T47D (cell line): ENCODE measurements around the gene CRACR2A.

Experiments used
- DNase-seq, 2 experiments: peaks; one replicate each; pipeline versions ENCODE4 v3.0.0 to v3.0.0-alpha.2; 2011 to 2012; ENCODE audit warnings: low read depth in 1 of 2, low spot score in 1 of 2
- JUND ChIP-seq: IDR thresholded peaks from 2 replicates; pipeline ENCODE4 v1.6.1; 2012; ENCODE audit warnings: low read depth
- in situ Hi-C: cut with HindIII; loops from 2 replicates; pipeline ENCODE4 v1.10.0; 2016; ENCODE audit warnings: low sequenced_read_pairs, low pct_unique_long_range_greater_than_20kb

CRACR2A gene

GRCh38 chr12:3662521-3662921 is 90.4 kb downstream of the CRACR2A start:
- in situ Hi-C loops, result no loop called here
- no peak for DNase-seq
- TF ChIP-seq JUND, result no peak

DNA sequence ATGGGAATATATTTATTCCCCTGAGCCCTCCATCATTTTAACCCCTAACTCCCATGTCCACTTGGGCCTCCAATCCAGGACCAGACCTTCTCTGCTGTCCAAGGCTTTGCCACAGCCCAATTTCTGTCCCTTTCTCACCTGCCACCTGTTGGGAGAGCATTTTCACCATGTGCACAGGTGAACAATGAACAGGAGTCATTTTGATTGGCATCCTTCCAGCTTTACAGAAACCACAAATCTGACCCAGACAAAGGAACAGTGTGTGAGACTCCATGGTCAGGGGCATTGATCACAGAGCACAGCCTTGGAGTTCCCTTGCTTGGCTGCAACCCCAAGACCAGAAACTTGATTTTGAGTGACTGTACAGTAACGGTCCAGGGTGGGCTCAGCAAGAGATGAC is 91.9 kb downstream of the CRACR2A start:
- in situ Hi-C loops, result no loop called here
- no peak for TF ChIP-seq JUND
- DNase-seq, result no peak

DNA sequence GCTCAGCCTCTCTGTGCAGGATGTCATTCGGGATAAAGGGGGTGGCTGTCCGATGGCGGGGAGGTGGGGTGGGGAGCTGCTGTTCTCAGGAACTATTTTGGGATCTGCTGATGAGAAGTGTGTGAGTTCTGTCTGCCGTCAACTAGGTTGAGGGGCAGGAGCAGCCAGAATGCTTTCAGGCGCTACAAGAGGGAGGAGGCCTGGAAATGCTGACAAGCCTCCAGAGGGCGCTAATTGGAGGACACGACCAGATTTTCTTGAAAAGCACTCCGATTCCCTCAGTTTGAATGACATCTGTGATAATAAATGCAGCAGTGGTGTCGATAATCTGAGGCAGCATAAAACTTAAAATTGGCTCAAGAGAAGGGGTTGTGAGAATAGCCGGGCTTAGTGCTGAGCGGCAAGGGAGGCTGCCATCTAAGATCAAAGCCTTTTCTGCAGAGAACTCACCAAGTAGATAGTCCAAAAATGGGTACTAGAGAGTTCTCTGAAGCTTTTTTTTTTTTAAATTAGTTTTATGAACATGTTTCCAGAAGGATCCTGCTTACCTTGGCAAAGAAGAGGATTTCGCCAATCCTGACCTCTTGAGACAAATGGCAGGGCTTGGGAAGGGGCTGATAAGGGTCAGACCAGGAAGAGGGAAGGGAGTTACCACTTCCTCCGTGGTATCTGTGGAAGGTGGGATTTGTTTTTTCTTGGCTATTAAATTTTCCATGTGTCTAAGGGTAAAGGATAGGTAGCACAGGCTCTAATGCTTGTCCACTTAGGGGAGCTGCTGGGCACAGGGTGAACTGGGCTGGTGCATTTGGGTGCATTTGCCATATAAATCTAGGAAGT is 94.4 kb downstream of the CRACR2A start:
- DNase-seq, result peak in 1 of 2 experiments; percentile 19
- in situ Hi-C loops, result no loop called here
- TF ChIP-seq JUND, result no peak

DNA sequence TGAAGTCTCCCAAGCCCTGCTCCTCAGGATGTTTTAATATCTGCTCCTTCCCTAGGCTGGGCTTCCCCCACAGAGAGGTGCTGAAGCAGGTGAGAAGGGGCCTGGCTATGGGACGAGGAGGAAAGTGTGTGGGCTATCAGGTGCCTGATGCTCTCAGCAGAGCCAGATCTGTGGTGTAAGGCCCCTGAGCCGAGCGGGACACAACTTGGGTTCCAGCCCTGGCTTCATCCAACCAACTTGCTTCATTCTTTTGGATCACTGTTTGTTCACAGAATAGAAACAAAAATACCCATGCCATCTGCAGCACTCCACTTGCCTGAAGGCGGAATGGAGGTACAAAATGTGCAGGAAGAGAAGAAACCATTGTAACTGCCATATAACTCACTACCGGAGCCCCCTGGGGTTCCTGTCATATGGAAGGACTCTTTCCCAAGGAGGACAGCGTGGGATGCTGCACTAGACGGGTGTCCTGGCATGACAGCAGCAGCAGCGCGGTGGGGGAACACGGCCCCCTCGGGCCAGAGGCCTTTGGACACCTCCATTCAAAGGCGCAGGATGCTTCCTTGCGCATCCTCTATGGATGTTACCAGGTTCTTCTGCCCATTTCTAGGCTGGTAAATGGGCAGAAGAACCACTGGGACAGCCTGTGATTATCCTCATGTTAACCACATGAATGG is 95.8 kb downstream of the CRACR2A start:
- no peak for TF ChIP-seq JUND
- no peak for DNase-seq
- in situ Hi-C loops, result no loop called here

- DNase-seq, result peak; percentile 3 to 30
- in situ Hi-C loops, result no loop called here
- TF ChIP-seq JUND, result no peak
Observed at GRCh38 chr12:3655328-3655900, 97.5 kb downstream of the CRACR2A start.

- no peak for DNase-seq
- no peak for TF ChIP-seq JUND
- in situ Hi-C loops, result no loop called here
Observed at GRCh38 chr12:3651585-3652424, 101.1 kb downstream of the CRACR2A start.

DNA sequence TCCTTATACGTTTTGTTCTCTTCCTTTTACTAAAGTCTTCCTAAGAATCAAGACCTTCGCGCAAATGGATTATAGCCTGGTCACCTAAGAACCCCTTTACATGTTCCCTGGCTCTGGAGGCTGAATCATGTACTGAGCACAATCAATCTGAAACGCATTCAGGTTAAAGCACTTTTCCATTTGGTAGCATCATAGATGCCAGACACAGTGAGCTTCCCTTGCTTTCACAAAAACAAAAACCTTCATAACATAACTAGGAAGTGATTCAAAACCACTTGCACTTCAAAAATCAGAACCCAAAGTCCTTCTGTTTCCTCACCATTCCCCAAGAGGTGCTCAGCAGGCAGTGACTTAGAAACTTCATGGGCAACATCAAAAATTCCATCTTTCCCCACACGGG is 105.4 kb downstream of the CRACR2A start:
- no peak for DNase-seq
- TF ChIP-seq JUND, result no peak
- in situ Hi-C loops, result no loop called here

GRCh38 chr12:3646561-3647241 is 106.2 kb downstream of the CRACR2A start:
- DNase-seq, result no peak
- no peak for TF ChIP-seq JUND
- in situ Hi-C loops, result no loop called here

DNA sequence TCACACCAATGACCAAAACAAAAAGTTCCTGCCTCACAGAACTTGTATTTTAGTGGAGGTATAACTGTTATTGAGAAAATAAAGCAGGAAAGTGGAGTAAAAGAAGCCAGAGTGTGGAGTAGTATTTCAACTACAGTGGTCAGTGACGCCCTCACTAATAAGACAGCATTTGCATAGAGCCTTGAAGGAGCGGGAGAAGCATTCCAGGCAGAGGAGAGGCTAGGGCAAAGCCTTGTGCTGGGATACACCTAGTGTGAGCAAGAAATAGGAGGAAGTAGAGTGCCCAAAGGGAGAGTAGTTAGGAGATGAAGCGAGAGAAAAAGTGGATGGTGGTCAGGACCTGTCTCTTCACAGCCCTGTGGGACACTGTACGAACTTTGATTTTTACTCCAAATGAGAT is 107.8 kb downstream of the CRACR2A start:
- TF ChIP-seq JUND, result no peak
- DNase-seq, result no peak
- in situ Hi-C loops, result no loop called here

GRCh38 chr12:3644104-3644503 is 108.8 kb downstream of the CRACR2A start:
- DNase-seq, result no peak
- no peak for TF ChIP-seq JUND
- in situ Hi-C loops, result no loop called here

- DNase-seq, result peak in 1 of 2 experiments; percentile 19
- in situ Hi-C loops, result no loop called here
- TF ChIP-seq JUND, result no peak
Observed at GRCh38 chr12:3641428-3642018, 111.4 kb downstream of the CRACR2A start.
